Endodermal cell (in vitro differentiated cells): ENCODE measurements around the gene MED13L. TPM values are rescaled to one million over a fixed set of nuclear protein-coding genes. Genes with fewer than 3 reads are reported as not detected.

ENCODE experiments used
- DNase-seq: peaks from one replicate; pipeline ENCODE4 v3.0.0-alpha.2; 2017
- H3K27ac ChIP-seq: 2 replicates; pipeline ENCODE4 v1.5.1; 2013; ENCODE audit warnings: mild to moderate bottlenecking, low read depth, low read length, moderate library complexity
- H3K27me3 ChIP-seq: 2 replicates; pipeline ENCODE4 v1.6.1; 2013; ENCODE audit warnings: mild to moderate bottlenecking, low read length, moderate library complexity; ENCODE audit not compliant: insufficient read depth, control insufficient read depth, poor library complexity, severe bottlenecking
- H3K36me3 ChIP-seq: 2 replicates; pipeline ENCODE4 v1.7.0; 2013; ENCODE audit warnings: mild to moderate bottlenecking, low read length, moderate library complexity; ENCODE audit not compliant: control insufficient read depth, insufficient read depth
- H3K4me1 ChIP-seq: one replicate; pipeline ENCODE4 v1.7.0; 2013; ENCODE audit warnings: low read length; ENCODE audit not compliant: control insufficient read depth, insufficient read depth
- H3K4me3 ChIP-seq: 2 replicates; pipeline ENCODE4 v1.5.1; 2013; ENCODE audit warnings: mild to moderate bottlenecking, low read length, moderate library complexity
- H3K9ac ChIP-seq: 2 replicates; pipeline ENCODE4 v1.6.1; 2013; ENCODE audit warnings: mild to moderate bottlenecking, low read length, moderate library complexity; ENCODE audit not compliant: poor library complexity, severe bottlenecking; ENCODE audit errors: extremely low read depth
- H3K9me3 ChIP-seq: 2 replicates; pipeline ENCODE4 v1.6.1; 2013; ENCODE audit warnings: mild to moderate bottlenecking, low read length, moderate library complexity; ENCODE audit not compliant: control insufficient read depth
- H3K27ac Mint-ChIP-seq: 2 replicates; pipeline ENCODE4 v1.8.0; 2020; ENCODE audit warnings: mixed read lengths
- H3K27me3 Mint-ChIP-seq: 2 replicates; pipeline ENCODE4 v1.8.0; 2021; ENCODE audit warnings: mild to moderate bottlenecking, mixed read lengths; ENCODE audit not compliant: insufficient read depth
- H3K36me3 Mint-ChIP-seq: 2 replicates; pipeline ENCODE4 v1.8.0; 2020; ENCODE audit warnings: low read depth, mixed read lengths
- H3K4me1 Mint-ChIP-seq: 2 replicates; pipeline ENCODE4 v1.8.0; 2020; ENCODE audit warnings: mixed read lengths
- H3K4me3 Mint-ChIP-seq: 2 replicates; pipeline ENCODE4 v1.8.0; 2020; ENCODE audit warnings: mild to moderate bottlenecking, moderate library complexity, mixed read lengths
- H3K9me3 Mint-ChIP-seq: 2 replicates; pipeline ENCODE4 v1.8.0; 2020; ENCODE audit warnings: mild to moderate bottlenecking, mixed read lengths
- WGBS, 2 experiments: methylation state at CpG; one replicate each; pipeline versions ENCODE4 v1.1.5 to v1.1.7; 2013; ENCODE audit warnings: missing lambda C conversion rate in 2 of 2, mixed read lengths in 1 of 2; ENCODE audit not compliant: insufficient coverage in 1 of 2, insufficient read length in 1 of 2; 5-methylcytosine and 5-hydroxymethylcytosine counted together
- total RNA-seq, 2 donors: library from RNA; stranded (reverse); fragmentation: NEBNext Ultra II Directional in 1 of 2; extraction: Animal tissue kit (Norgen Biotek cat#: 25700) in 1 of 2; gene quantifications; 2 replicates in 1 of 2; 3 replicates in 1 of 2; pipeline ENCODE4 v1.2.1, GENCODE V29; 2021
- TF ChIP-seq, protein P1 (sequence below): fragments of 200-600 bp; sonication (generic); conservative IDR thresholded peaks from 2 replicates; pipeline ENCODE4 v1.5.0; 2021; ENCODE audit warnings: antibody characterized with exemption, mild to moderate bottlenecking

The MED13L gene
- total RNA-seq, 2 donors from 2014 or later: 101 to 111 TPM

DNA sequence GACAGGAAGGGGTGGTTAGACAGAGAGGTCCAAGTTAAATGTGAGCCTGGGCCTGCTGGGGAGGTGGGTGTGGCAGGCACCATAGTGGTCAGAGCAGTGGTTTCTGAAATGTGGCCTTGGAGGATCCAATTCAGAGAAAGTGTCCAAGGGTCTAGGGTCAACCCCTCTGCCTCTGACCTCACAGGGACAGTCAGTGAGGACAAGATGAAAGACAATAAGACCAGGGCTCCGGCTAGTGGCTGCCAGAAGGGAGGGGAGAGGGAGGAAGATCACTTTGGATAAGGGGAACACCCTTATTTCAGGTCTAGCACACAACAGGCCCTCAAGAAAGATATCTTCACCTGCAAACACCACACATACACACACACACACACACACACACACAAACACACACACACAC, 335.1 kb downstream of the MED13L start:
- H3K36me3 ChIP-seq: no peaks in the 10 kb centered on the region
- Mint-ChIP-seq H3K27me3 (no peaks in the 10 kb centered on the region), H3K27ac (no peak overlapping the region), H3K36me3 (no peaks in the 10 kb centered on the region), H3K9me3 (peaks cover 13% of the 10 kb centered on the region), H3K4me3 (no peak overlapping the region), H3K4me1 (no peaks in the 10 kb centered on the region)
- no peak overlapping the region for H3K27ac ChIP-seq
- DNase-seq: peak; percentile 32
- no peaks in the 10 kb centered on the region for H3K4me1 ChIP-seq
- WGBS, 2 experiments: 86% methylated on average over 1 of the region's 1 CpG; no CpG with 5 or more reads in 1 of the 2 experiments
- no peaks in the 10 kb centered on the region for H3K27me3 ChIP-seq
- H3K9ac ChIP-seq: no peak overlapping the region
- peaks cover 10% of the 10 kb centered on the region for H3K9me3 ChIP-seq
- TF ChIP-seq, protein P1, sequence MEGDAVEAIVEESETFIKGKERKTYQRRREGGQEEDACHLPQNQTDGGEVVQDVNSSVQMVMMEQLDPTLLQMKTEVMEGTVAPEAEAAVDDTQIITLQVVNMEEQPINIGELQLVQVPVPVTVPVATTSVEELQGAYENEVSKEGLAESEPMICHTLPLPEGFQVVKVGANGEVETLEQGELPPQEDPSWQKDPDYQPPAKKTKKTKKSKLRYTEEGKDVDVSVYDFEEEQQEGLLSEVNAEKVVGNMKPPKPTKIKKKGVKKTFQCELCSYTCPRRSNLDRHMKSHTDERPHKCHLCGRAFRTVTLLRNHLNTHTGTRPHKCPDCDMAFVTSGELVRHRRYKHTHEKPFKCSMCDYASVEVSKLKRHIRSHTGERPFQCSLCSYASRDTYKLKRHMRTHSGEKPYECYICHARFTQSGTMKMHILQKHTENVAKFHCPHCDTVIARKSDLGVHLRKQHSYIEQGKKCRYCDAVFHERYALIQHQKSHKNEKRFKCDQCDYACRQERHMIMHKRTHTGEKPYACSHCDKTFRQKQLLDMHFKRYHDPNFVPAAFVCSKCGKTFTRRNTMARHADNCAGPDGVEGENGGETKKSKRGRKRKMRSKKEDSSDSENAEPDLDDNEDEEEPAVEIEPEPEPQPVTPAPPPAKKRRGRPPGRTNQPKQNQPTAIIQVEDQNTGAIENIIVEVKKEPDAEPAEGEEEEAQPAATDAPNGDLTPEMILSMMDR: no peak
- H3K4me3 ChIP-seq: no peak overlapping the region

DNA sequence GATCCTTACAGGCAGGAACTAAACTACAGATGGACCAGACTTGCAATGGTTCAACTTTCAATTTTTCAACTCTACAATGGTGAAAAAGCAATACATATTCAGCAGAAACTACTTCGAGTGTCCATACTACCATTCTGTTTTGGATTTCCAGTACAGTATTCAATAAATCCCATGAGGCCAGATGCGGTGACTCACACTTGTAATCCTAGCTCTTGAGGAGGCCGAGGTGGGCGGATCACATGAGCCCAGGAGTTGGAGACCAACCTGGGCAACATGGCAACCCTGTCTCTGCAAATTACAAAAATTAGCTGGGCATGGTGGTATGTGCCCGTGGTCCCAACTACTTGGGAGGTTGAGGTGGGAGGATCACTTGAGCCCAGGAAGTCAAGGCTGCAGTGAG, 336.1 kb downstream of the MED13L start:
- 89 to 100% methylated on average over 3 to 5 of the region's 5 CpGs for WGBS, 2 experiments
- peaks cover 13% of the 10 kb centered on the region for H3K9me3 Mint-ChIP-seq
- Histone ChIP-seq H3K4me1 (no peaks in the 10 kb centered on the region), H3K9ac (no peak overlapping the region), H3K27ac (no peak overlapping the region), H3K27me3 (no peaks in the 10 kb centered on the region), H3K36me3 (no peaks in the 10 kb centered on the region), H3K9me3 (peaks cover 10% of the 10 kb centered on the region), H3K4me3 (no peak overlapping the region)
- TF ChIP-seq, protein P1: no peak
- H3K27me3 Mint-ChIP-seq: no peaks in the 10 kb centered on the region
- H3K4me3 Mint-ChIP-seq: no peak overlapping the region
- H3K27ac Mint-ChIP-seq: no peak overlapping the region
- no peaks in the 10 kb centered on the region for H3K4me1 Mint-ChIP-seq
- peak; percentile 22 for DNase-seq
- no peaks in the 10 kb centered on the region for H3K36me3 Mint-ChIP-seq

GRCh38 chr12:115938794-115939377, 338.6 kb downstream of the MED13L start:
- Histone ChIP-seq H3K27me3 (no peaks in the 10 kb centered on the region), H3K9me3 (peaks cover 10% of the 10 kb centered on the region), H3K9ac (no peak overlapping the region), H3K4me1 (no peaks in the 10 kb centered on the region), H3K27ac (no peak overlapping the region), H3K4me3 (no peak overlapping the region), H3K36me3 (no peaks in the 10 kb centered on the region)
- Mint-ChIP-seq H3K4me3 (no peak overlapping the region), H3K9me3 (peaks cover 13% of the 10 kb centered on the region), H3K27ac (no peak overlapping the region), H3K4me1 (no peaks in the 10 kb centered on the region), H3K36me3 (no peaks in the 10 kb centered on the region), H3K27me3 (no peaks in the 10 kb centered on the region)
- 90 to 96% methylated on average over 1 of the region's 1 CpG for WGBS, 2 experiments
- TF ChIP-seq, protein P1: no peak
- no peak for DNase-seq
